Fibroblast of peridontal ligament (primary cell): ENCODE measurements around the gene EPB41L3.
A peak's percentile ranks its signal among the peaks of the same experiment; 100 is the strongest.
"Not testable (repeated sequence)": the region's sequence is repeated elsewhere in the genome, so short reads cannot be mapped to it uniquely, and the experiment has no call there.

Experiments
- DNase-seq: peaks from one replicate; pipeline ENCODE4 v3.0.0-alpha.2; 2010; ENCODE audit errors: extremely low read depth

EPB41L3 gene

DNA sequence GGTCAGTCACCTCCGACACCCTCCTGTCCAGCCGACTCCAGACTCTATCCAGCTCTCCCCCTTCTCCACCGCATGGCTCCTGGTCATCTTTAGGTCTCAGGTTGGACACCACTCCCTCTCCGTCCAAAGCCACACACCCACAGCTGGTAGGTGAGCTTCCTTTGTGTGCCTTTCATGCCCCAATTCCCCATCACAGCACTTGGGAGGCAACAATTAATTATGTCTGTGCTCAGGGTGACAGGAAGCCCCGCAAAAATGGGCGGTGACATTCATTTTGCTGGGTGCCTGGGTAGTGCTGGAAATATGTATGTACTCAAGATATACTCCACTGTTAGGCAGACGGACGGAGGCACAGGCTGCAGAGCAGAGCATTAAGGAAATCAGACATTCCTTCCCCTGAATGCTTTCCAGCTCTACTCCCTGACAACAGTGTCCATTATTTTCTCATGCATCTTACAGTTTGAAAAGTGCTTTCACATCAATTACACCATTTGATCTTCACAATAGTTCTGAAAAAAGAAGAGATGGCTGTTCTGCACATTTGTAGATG, 13.1 kb downstream of the EPB41L3 start:
- DNase-seq, result no peak

DNA sequence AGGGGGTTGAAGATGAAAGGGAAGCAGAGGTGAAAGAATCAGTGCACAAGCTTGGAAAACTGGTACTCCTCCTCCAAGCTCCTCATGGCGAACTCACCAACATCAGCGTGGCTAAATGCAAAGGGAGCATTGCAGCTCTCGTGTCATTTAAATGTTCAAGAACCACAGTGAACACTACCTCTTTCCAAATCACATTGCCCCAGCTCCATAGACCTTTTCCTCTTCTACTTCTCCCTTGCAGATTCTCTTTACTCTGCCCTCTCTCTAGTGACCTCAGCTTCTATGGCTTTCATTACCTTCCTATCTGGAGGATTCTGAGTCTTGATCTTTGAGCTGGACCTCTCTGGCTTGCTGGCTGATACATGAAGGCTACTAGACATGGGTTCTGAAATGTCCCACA, 14.3 kb downstream of the EPB41L3 start:
- DNase-seq, result no peak

- DNase-seq, result peak; percentile 89
These were observed 16.2 kb downstream of the EPB41L3 start for GRCh38 chr18:5527603-5528002.

DNA sequence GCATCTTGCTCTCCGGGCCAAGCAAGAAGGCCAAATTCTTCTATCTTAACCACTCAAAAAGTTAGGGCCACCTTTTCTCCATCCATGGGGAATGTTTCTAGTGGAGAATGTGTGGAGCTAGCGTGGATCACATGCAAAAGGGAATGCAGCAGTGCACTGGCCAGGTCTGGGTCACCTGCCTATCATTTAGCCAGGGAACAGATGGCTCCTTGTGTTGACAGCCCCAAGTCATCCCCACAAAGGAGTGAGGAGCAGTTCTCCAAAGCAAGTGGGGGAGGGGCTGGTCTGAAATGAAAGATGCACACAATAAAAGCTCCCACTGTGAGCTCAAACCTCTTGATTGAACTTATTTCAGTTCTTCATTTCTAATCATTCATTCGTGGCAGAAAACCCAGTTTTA, 19.1 kb downstream of the EPB41L3 start:
- no peak for DNase-seq

DNA sequence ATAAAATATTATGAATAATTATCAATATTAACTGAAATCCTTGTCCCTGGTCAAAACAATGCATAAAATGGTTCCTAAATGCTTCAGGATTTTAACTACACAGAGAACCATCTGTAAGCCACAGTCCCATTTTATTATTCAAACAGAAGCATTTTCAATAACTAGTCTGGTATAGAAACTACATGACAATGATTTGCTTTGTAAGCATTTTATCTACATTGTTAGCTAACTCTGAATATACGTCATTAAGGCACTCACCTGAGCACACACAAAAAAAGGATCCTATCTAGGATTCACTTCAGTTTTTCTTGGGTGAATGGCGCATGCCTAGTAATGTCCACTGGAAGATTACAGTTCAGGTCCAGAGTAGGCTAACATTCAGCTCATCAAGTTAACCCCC, 22.8 kb downstream of the EPB41L3 start:
- no peak for DNase-seq

DNA sequence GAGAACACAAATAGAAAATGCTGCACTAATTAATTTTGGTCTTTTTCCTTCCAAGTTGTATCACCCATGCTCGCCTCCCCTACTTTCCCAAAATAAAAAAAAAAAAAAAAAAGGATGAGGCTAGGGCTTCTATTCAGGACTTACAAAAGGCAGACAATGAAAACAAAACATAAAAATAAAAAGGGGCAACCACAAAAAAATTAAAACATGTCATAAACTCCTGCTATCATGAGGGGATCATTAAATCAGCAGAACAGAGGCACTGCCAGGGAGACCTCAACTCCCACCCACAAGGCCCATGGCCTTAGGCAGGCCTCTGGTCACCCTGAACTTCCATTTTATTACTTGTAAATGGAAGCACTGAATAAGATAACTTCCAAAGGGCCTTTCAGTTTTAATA, 23.3 kb downstream of the EPB41L3 start:
- no peak for DNase-seq

DNA sequence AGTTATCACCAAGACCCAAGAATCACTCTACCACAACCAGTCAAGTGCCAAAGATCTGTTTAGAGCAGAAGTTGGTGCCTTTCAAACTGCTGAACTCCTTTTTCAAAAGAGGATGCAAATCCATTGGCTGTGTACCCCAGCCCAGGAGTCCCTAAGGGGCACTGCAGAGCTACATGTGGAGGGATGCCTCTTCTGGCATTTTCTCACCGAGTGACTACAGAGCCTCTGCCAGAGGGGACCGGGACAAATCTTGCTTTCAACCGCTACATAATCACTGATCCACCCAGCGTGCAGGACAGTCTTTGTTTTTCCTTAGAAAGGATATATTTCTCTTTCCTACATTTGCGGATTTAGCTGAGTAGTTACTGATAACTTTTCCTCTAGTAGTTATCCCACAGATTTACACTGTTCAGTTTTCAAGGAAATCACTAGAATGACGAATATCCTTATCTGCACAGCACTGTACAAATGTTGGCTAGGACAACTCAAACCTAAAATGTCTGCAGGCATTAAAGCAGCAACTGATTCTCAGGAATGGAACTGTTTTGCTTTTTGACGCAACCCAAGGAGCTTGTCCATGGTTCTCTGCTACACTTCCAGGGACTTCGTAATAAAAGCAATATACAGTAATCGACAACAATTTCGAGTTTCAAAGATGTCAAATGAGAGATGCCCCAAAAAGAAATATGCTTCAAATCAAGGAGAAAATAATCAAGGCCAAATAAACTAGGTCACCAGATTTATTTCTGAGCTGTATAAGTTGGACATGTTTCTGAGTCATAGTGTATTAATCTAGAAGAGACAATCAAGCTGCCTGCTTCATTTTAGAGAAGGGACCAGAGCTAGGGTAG, 24.1 kb downstream of the EPB41L3 start:
- DNase-seq, result peak; percentile 22

GRCh38 chr18:5518899-5519371, 24.9 kb downstream of the EPB41L3 start:
- peak; percentile 60 for DNase-seq

DNA sequence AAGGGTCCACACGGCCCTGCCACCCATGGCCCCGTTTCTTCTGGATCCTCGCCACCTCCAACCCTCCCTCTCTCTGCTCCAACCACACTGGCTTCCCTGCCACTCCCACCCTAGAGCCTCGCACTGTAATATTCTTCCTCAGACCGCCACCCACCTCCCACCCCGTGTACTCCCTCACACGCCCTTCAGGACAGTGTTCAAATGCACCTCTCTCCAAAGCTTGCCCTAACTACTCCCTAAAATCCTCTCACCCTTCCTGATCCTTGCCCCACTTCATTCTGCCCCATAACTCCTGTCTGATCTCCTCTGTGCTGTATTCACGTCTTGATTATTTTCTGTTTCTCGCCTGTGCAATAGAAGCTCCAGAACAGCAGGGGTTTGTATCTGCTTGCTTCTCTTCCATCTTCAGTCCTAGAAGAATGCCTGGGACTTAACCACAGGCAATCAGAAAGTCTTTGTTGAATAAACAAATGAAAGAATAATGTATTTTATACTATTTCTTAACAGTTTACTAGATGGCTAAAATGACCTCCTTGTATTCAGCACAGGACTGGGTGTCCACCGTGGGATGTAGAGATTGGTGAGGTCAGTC, 25.5 kb downstream of the EPB41L3 start:
- peak; percentile 38 for DNase-seq

DNA sequence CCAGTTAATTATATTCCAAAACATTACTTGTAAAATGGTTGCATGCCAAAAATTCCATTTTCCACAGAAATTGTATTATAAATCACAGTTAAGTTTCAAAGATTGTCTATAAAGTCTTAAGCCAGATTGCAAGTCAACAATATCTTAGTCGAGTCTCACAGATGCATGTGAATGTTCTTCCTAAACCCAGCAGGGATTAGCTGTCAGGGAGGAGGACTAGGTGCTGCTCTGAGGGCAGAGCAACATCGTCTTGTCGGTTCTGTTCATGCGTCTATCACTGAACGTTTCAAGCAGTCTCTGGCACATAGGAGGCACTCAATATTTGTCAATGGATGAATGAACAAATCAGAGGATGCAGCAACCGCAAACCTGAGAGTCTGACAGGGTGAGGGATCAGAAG, 27.0 kb downstream of the EPB41L3 start:
- DNase-seq, result no peak

GRCh38 chr18:5515011-5515784, 28.6 kb downstream of the EPB41L3 start:
- no peak for DNase-seq

- no peak for DNase-seq
These were observed 29.9 kb downstream of the EPB41L3 start for GRCh38 chr18:5513947-5514346.

- no peak for DNase-seq
These were observed 31.6 kb downstream of the EPB41L3 start for GRCh38 chr18:5512176-5512575.

DNA sequence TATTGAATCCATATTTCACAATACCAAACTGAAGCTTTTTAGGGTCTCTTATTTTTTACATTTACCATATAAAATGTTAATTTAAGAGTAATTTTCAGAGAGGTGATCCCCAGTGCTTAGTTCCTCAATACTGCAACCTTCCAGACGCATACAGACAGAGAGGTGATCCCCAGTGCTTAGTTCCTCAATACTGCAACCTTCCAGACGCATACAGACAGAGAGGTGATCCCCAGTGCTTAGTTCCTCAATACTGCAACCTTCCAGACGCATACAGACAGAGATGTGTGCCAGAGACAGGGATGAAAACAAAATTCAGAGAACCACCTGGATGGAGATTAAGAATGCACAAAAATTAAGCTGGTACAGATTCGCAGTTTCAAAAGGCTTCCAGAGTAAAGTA, 32.3 kb downstream of the EPB41L3 start:
- DNase-seq, result not testable (repeated sequence)

DNA sequence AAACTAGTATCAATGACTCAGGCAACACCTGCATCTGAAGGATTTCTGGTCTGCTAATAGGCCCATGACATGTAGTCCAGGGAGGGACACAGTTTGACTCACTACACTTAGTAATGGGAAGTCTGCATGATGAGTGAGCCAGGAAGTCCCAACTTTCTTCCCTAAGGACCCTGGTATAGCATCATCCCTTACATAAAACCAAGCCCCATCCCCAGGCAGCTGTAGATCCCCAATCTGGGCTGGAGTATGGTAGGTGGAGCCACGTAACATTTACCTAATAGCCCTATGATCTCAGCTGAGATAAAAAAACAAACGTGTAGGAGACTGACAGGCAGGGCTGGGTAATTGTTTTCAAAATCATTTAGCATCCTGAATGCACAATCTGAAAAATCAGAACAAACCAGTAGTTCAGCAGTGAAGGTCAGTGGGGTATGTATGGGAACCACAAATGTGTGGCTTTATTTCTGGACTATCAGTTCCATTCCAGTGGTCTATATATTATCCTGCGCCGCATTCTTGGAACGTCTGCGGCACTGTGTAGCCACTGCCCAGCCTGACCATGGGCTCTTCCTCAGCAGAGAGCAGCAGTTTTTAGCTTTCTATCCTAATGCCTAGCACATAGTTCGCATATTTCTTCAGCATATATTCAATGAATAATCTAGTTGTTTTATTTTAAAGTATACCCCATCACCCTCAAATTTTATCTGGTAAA, 33.5 kb downstream of the EPB41L3 start:
- DNase-seq, result no peak

DNA sequence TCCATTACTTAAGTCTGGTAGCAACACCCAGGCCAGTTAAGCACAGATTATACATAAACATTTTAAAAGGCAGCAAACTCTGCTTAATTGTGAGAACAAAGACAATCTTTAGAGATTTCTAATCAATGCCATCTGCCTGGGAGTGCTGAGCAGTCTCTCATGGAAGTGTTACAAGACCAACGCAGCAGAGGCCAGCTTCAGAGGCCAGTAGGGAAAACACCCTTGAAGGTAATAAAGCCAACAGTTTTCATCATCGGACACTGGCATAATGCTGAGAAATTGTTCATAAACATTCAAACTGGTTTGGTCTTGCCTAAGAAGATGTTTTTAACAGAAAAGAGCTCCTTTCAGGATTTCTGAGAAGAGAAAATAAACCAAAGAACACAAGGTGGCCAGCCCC, 35.0 kb downstream of the EPB41L3 start:
- DNase-seq, result peak; percentile 24

DNA sequence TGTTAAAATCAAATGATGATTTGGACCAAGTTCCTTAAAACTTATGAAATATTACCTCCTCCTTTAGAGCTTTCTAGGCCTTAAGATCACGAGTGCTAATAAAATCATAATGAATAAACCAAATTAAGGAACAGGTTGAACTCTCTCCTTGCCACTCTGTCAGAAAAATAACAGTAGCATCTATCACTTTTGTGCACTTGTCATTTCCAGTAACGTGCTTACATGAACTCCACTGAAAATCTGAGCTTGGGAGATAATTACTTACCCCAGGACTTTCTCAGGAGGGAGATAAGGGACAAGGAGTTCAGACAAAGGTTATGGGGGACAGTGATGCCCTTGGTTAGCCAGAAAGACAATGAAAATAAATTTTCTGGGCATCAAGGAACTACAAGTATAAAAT, 36.0 kb downstream of the EPB41L3 start:
- DNase-seq, result no peak

DNA sequence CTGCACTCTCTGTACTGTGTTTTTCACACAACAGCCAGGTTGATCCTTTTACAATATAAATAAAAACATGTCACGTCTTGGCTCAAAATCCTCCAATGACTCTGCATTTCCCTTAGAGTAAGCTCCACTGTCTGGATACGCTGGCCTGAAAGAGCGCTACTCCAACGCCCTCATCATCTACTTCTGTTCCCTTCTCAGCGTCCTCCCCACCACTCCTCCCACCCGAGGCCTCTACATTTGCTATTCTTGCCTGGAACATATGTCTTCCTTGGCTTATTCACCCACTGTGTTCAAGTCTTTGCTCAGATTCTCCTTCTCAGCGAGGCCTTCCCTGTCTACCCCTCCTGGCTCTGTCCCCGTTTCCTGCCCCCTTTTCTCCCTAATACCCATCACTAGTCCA, 37.6 kb downstream of the EPB41L3 start:
- DNase-seq, result no peak

GRCh38 chr18:5503740-5504139, 40.1 kb downstream of the EPB41L3 start:
- DNase-seq, result no peak

GRCh38 chr18:5500158-5500939, 43.4 kb downstream of the EPB41L3 start:
- no peak for DNase-seq

- DNase-seq, result no peak
These were observed 45.3 kb downstream of the EPB41L3 start for GRCh38 chr18:5498452-5498851.
